Epidermal melanocyte (primary cell): ENCODE results near the gene CHTF18.

Source experiments
- DNase-seq: peaks from one replicate; pipeline ENCODE4 v3.0.0; 2011; ENCODE audit warnings: low spot score; ENCODE audit not compliant: insufficient read length

The CHTF18 gene

GRCh38 chr16:792221-792995 lies 4.0 kb downstream of the CHTF18 start:
- DNase-seq = no peak

GRCh38 chr16:793414-793813 lies 5.0 kb downstream of the CHTF18 start:
- DNase-seq = no peak

GRCh38 chr16:794091-794822 lies 5.8 kb downstream of the CHTF18 start:
- DNase-seq = no peak

GRCh38 chr16:794853-795466 lies 6.5 kb downstream of the CHTF18 start:
- no peak for DNase-seq

- no peak for DNase-seq
Observed at GRCh38 chr16:795580-796229, 7.3 kb downstream of the CHTF18 start.

GRCh38 chr16:796296-797119 lies 8.1 kb downstream of the CHTF18 start:
- no peak for DNase-seq

- no peak for DNase-seq
Observed at GRCh38 chr16:797120-797420, 8.7 kb downstream of the CHTF18 start.

- no peak for DNase-seq
Observed at GRCh38 chr16:797686-798085, 9.3 kb downstream of the CHTF18 start.

GRCh38 chr16:798666-799065 lies 10.2 kb downstream of the CHTF18 start:
- DNase-seq = no peak

GRCh38 chr16:799111-799947 lies 10.9 kb downstream of the CHTF18 start:
- DNase-seq = no peak

- no peak for DNase-seq
Observed at GRCh38 chr16:799948-800833, 11.8 kb downstream of the CHTF18 start, which contains the start of gene GNG13. Gene GNG13 (minus strand): TSS chr16:800734. CDS start chr16:799077, 1,657 bp downstream.

GRCh38 chr16:800834-801511 lies 12.6 kb downstream of the CHTF18 start:
- DNase-seq = no peak

GRCh38 chr16:801584-802363 lies 13.4 kb downstream of the CHTF18 start:
- DNase-seq = no peak

- DNase-seq = no peak
Observed at GRCh38 chr16:802461-802860, 14.0 kb downstream of the CHTF18 start.

GRCh38 chr16:802914-803753 lies 14.7 kb downstream of the CHTF18 start:
- no peak for DNase-seq

- no peak for DNase-seq
Observed at GRCh38 chr16:803754-804080, 15.3 kb downstream of the CHTF18 start.
